HFF-Myc (cell line): ENCODE measurements around the gene MAP7D1.

Experiments used
- DNase-seq: peaks from one replicate; pipeline ENCODE4 v3.0.0-alpha.2; 2011; ENCODE audit warnings: low read depth; ENCODE audit errors: extremely low read depth
- H3K4me3 ChIP-seq: replicated peaks from 2 replicates; pipeline ENCODE4 v1.5.1; 2011; ENCODE audit warnings: low read depth, mild to moderate bottlenecking, control low read depth, low read length
- TF ChIP-seq, protein P1 (sequence below): IDR thresholded peaks from 2 replicates; pipeline ENCODE4 v1.5.1; 2012; ENCODE audit warnings: mild to moderate bottlenecking, low read depth, low read length, control low read depth; ENCODE audit errors: missing control alignments

The MAP7D1 gene

GRCh38 chr1:36155408-36156328 lies at the start of gene MAP7D1:
Gene MAP7D1, plus strand, starts transcription at chr1:36156160. Its CDS starts 258 bp downstream, at chr1:36156418.
- DNase-seq, result no peak
- H3K4me3 ChIP-seq, result peak within 1 kb of the TSS; percentile 89
- TF ChIP-seq, protein P1, sequence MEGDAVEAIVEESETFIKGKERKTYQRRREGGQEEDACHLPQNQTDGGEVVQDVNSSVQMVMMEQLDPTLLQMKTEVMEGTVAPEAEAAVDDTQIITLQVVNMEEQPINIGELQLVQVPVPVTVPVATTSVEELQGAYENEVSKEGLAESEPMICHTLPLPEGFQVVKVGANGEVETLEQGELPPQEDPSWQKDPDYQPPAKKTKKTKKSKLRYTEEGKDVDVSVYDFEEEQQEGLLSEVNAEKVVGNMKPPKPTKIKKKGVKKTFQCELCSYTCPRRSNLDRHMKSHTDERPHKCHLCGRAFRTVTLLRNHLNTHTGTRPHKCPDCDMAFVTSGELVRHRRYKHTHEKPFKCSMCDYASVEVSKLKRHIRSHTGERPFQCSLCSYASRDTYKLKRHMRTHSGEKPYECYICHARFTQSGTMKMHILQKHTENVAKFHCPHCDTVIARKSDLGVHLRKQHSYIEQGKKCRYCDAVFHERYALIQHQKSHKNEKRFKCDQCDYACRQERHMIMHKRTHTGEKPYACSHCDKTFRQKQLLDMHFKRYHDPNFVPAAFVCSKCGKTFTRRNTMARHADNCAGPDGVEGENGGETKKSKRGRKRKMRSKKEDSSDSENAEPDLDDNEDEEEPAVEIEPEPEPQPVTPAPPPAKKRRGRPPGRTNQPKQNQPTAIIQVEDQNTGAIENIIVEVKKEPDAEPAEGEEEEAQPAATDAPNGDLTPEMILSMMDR, result no peak

- no peak overlapping the region for H3K4me3 ChIP-seq
- no peak for DNase-seq
- TF ChIP-seq, protein P1, result no peak
These were observed 49.7 kb upstream of the MAP7D1 start for GRCh38 chr1:36106269-36106668.

DNA sequence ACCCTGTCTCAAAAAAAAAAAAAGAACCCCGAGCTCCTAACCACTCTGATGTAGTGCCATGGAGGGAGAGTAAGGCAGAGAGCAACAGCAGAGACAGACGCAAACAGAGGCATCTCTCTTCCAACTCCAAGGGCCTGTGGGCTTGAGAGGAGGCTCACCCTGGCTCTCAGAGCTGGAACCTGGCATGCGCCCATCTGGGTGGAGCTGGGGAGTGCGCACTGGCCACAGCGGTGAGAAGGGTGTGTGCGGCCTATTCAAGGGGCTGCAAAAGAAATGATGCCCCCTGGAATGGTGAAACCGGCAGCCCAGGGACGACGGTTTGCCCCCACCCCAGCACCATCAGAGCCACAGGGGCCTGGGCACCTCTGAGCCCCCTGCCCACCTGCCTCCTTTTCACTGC lies 48.6 kb upstream of the MAP7D1 start:
- TF ChIP-seq, protein P1, result no peak
- DNase-seq, result no peak

DNA sequence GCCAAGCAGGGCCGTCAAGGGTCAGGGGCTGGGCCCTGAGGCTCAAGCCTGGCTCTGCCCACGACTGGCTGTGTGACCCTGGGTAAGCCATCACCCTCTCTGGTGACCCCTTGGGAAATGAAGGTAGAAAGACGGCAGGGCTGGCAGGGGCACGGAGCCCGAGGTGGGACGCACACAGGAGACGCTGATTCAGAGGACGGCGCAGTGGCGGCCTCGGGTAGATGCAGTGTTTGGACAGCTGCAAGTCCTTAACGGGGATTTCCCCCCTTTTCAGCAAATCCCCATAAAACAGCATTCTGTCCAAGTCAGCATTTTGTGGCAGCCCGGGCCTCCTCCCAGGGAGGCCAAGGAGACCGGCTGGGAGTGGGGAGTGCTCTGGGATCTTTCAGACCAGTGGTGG lies 47.6 kb upstream of the MAP7D1 start:
- DNase-seq, result peak; percentile 65
- no peak overlapping the region for H3K4me3 ChIP-seq
- TF ChIP-seq, protein P1, result no peak

More for the DNA sequence above, 48.6 kb upstream of the MAP7D1 start:
- H3K4me3 ChIP-seq, result no peak overlapping the region

GRCh38 chr1:36109041-36109679 lies 46.8 kb upstream of the MAP7D1 start:
- no peak for DNase-seq
- TF ChIP-seq, protein P1, result no peak

GRCh38 chr1:36111151-36111550 lies 44.8 kb upstream of the MAP7D1 start:
- TF ChIP-seq, protein P1, result no peak
- DNase-seq, result no peak
- H3K4me3 ChIP-seq, result no peak overlapping the region

More at GRCh38 chr1:36109041-36109679, 46.8 kb upstream of the MAP7D1 start:
- peak overlapping the region; percentile 13; the same call in 1 of the 2 replicates for H3K4me3 ChIP-seq
